Fibroblast of pulmonary artery (primary cell): Measurements from ENCODE around the gene ZNF524.
A peak's percentile ranks its signal among the peaks of the same experiment; 100 is the strongest.
"Not testable (repeated sequence)": the region's sequence is repeated elsewhere in the genome, so short reads cannot be mapped to it uniquely, and the experiment has no call there.

Experiments used
- DNase-seq: peaks from one replicate; pipeline ENCODE4 v3.0.0-alpha.2; 2010; ENCODE audit warnings: low read depth
- H3K4me3 ChIP-seq: replicated peaks from 2 replicates; pipeline ENCODE4 v1.5.1; 2011; ENCODE audit warnings: low read depth, mild to moderate bottlenecking, control low read depth, low read length, moderate library complexity
- TF ChIP-seq, protein P1 (sequence below): IDR thresholded peaks from 2 replicates; pipeline ENCODE4 v1.5.1; 2011; ENCODE audit warnings: mild to moderate bottlenecking, control low read depth, low read length, inconsistent platforms; ENCODE audit errors: missing control alignments

Gene ZNF524

DNA sequence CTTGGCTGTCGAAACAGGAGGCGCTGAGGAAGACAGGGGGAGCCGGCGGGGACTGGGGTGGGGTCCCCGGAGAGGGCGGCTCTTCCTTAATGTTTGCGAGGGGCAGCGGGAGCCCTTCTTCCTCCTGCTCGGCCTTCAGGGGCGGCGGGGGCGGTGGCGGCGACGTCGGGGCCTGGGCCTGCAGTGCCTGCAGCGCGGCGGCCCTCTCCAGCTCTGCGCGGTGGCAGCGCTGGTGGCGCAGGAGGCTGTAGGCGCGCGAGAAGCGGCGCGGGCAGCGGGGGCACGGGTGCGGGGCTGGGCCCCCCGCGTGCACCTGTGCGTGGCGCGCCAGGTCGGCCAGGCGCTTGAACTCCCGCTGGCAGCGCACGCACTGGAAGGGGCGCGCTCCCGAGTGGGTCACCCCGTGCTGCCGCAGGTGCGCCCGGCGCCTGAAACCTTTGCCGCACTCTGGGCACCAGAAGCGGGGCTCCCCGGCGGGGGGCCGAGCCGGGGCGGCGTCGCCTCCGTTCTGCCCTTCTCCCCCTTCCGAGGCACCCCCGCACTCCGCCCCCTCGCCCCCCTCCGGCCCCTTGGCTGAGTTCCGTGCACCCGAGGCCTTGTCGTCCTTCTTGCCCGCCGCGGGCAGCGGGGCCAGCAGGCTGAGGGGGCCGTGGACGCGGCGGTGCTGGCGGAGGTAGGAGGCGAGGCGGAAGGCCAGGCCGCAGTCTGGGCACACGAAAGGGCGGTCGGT lies 21.9 kb upstream of the ZNF524 start:
- DNase-seq, result no peak
- TF ChIP-seq, protein P1, sequence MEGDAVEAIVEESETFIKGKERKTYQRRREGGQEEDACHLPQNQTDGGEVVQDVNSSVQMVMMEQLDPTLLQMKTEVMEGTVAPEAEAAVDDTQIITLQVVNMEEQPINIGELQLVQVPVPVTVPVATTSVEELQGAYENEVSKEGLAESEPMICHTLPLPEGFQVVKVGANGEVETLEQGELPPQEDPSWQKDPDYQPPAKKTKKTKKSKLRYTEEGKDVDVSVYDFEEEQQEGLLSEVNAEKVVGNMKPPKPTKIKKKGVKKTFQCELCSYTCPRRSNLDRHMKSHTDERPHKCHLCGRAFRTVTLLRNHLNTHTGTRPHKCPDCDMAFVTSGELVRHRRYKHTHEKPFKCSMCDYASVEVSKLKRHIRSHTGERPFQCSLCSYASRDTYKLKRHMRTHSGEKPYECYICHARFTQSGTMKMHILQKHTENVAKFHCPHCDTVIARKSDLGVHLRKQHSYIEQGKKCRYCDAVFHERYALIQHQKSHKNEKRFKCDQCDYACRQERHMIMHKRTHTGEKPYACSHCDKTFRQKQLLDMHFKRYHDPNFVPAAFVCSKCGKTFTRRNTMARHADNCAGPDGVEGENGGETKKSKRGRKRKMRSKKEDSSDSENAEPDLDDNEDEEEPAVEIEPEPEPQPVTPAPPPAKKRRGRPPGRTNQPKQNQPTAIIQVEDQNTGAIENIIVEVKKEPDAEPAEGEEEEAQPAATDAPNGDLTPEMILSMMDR, result no peak
- no peak overlapping the region for H3K4me3 ChIP-seq

DNA sequence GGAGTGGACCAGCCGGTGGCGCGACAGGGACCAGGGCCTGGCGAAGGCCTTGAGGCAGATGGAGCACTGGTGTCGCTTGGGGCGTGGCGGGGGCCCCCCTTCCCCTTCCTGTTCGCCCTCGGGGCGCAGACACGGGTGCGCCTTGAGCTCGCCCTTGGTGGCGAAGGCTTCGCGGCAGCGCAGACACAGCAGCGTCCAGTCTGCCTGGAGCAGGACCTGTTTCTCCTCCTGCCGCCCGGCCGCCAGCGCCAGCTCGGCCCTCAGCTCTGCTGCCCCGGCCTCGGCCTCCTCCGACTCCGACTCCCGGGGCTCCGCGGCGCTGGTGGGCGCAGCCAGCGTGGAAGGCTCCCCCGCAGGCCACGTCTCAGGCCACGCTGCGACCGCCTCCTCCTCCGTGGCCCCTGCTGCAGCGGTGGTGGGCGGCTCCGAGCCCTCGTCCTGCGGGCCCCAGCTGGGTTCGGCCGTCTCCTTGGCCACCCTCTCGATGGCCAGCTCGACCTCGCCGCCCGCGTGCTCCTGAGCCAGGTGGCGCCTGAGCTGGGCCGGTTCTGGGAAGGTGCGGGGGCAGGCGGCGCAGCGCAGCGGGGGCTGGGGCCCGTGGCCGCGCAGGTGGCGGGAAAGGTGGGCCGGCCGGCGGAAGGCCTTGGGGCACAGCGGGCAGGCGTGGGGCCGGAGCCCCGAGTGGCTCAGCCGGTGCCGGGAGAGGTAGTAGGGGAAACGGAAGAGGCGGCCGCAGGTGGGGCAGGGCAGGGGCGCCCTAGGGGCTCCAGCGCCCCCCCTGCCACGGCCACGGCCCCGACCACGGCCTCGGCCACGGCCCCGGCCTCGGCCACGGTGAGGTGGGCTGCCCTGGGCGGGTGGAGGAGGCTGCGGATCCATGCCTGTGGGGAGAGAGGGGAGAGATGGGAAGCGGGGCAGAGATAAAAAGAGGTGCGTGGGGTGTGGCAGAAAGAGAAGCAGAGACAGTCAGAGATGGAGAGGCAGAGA lies 21.0 kb upstream of the ZNF524 start:
- TF ChIP-seq, protein P1, result no peak
- no peak for DNase-seq
- peak overlapping the region; percentile 93 for H3K4me3 ChIP-seq

DNA sequence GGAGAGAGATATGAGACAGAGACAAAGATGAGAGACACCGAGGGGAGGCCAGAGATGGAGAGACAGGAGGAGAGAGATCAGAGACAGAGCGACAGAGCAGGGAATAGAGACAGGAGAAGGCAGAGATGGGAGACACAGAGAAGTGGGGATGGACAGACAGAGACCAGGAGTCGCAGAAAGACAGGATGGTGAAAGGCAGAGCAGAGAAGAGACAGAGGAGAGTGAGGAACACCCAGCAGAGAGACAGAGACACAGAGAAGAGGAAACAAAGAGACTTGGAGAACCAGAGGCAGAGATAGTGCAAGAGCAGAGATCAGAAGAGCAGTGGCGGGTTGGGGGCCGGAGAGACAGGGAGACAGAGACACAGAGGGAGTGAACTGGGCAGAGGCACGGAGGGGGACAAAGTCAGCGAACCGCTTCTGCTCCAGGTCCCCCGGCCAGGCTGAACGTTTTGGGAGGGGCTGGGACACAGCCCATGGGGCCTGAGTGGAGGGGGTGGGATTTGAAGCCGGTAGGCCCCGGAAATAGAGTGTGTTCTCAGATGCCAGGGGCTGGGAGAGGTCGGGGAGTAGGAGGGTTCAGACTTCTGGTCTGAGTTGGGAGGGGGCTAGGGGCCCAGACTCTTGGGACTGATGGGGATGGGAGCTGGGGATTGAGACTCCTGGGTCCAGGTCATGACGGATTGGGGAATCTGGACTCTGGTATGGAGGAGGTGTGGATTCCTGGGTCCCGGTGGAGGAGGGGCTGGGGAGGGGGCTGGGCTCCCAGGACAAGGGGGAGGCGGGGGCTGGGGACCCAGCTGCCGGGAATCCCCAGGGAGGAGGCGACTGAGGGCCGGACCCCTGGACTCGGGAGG lies 20.1 kb upstream of the ZNF524 start:
- TF ChIP-seq, protein P1, result no peak
- peak; percentile 37 for DNase-seq
- H3K4me3 ChIP-seq, result peak overlapping the region; percentile 93

DNA sequence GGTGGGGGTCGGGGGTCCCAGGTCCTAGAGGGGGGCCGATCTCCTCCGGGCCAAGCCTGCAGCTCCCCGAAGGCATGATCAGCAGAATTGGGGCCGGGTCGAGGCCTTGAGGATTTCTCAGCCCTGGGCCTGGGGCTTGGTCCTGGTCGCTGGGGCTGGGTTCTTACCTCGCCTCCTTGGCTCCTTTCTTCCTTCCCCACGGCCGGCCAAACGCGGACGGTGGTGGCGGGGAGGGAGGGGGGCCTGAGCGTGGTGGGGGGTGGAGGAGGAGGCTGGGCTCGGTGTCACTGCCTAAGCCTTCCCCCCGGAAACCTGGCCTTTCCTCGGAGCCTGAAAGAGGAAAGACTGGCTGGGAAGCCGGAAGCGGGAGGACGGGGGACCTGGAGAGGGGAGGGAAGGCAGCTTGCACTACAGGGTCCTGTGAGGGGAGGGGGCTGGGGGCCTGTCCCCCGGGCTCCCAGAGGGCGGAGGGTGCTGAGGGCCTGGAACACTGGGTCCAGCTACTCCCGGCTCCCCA lies 19.4 kb upstream of the ZNF524 start, which contains the start of gene ZNF579:
ZNF579 (minus strand) TSS at position 221 of the 517 bp plus-strand sequence. CDS start 1,209 bp downstream, outside the sequence.
- peak; percentile 95 for DNase-seq
- TF ChIP-seq, protein P1, result no peak
- H3K4me3 ChIP-seq, result peak within 1 kb of the TSS; percentile 93

DNA sequence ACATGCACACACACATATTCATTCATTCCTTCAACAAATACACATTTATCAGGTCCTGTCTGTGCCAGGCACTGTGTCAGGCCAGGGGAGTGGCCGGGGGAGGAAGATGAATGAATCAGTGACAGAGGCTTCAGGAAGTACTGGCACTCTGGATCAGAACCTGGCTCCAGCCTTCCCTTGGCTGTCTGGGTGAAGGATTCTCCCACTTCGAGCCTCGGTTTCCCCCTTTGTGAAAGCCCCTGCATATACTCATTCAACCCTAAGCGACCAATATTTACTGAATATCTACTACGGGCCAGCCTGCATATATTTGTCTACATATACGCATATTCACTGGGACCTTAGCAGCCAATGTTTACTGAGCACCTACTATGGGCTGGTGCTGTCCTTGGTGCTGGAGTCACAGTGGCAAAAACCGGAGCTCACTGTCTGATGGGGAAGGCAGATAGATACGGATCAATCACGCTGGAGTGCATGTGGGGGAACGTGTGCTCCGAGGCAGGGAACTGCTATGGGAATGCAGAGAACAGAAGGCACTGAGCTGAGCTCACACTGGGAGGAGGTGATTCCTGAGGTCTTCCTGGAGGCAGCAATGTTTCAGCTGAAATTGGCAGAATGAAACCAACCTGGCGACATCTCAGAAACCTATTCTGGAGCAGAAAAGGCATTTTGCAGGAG lies 18.8 kb upstream of the ZNF524 start:
- peak overlapping the region; percentile 93 for H3K4me3 ChIP-seq
- no peak for DNase-seq
- TF ChIP-seq, protein P1, result no peak

DNA sequence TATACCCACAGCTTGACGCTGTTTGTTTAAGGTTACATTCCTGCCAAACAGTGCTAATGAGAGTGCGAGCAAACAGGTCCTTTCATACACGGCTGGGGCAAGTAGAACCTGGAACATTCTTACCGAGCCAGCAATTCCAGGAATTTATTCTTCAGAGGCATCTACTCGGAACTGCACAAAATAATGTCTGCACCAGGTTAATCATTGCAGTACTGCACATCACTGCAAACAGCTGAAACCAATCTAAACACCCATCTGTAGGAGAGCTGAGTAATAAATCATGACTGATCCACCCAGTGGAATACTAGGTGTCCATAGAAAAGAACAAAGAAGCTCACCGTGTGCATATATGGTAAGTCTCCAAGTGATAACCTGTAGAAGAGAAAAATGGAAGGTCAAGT lies 18.3 kb upstream of the ZNF524 start:
- TF ChIP-seq, protein P1, result no peak
- DNase-seq, result no peak
- no peak overlapping the region for H3K4me3 ChIP-seq

DNA sequence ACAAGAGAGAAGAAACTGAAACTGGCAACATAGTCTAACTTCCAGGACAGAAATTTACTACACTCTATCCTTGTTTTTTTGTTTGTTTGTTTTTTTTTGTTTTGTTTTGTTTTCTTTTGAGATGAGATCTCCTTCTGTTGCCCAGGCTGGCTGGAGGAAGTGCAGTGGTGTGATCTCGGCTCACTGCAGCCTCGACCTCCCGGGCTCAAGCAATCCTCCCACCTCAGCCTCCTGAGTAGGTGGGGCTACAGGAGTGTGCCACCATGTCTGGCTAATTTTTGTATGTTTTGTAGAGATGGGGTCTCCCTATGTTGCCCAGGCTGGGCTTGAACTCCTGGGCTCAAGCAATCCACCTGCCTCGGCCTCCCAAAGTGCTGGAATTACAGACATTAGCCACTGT lies 17.8 kb upstream of the ZNF524 start:
- not testable (repeated sequence) for H3K4me3 ChIP-seq, DNase-seq

DNA sequence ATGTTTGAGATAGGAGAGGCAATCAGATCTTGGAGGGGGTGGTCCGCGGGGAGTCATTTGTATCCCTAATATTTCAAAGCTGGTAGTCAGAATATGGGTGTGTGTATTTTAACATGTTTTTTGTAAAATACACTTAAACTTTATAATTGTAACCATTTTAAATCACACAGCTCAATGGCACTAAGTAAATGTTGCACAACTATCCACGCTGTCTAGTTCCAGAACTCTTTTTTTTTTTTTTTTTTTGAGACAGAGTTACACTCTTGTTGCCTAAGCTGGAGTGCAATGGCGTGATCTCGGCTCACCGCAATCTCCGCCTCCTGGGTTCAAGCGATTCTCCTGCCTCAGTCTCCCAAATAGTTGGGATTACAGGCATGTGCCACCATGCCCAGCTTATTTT lies 16.2 kb upstream of the ZNF524 start:
- not testable (repeated sequence) for H3K4me3 ChIP-seq, DNase-seq
